Muscle of leg (tissue), 11 donors: Measurements from ENCODE around the gene EEA1. TPM values are rescaled to one million over a fixed set of nuclear protein-coding genes. Genes with fewer than 3 reads are reported as not detected.

ENCODE experiments used
- DNase-seq: peaks from one replicate; pipeline ENCODE4 v3.0.0; 2013
- H3K27ac ChIP-seq: one replicate; pipeline ENCODE4 v1.5.1; 2013; ENCODE audit warnings: mild to moderate bottlenecking, low read length, control low read depth
- H3K27me3 ChIP-seq: one replicate; pipeline ENCODE4 v1.6.1; 2013; ENCODE audit warnings: low read length; ENCODE audit not compliant: control insufficient read depth, insufficient read depth
- H3K36me3 ChIP-seq: one replicate; pipeline ENCODE4 v1.6.1; 2013; ENCODE audit warnings: low read length; ENCODE audit not compliant: control insufficient read depth, insufficient read depth
- H3K4me1 ChIP-seq: one replicate; pipeline ENCODE4 v1.6.1; 2013; ENCODE audit warnings: low read length; ENCODE audit not compliant: control insufficient read depth, insufficient read depth
- H3K4me3 ChIP-seq: one replicate; pipeline ENCODE4 v1.5.1; 2013; ENCODE audit warnings: low read length, control low read depth
- H3K9me3 ChIP-seq: replicated peaks from 2 replicates; pipeline ENCODE4 v1.6.1; 2013; ENCODE audit warnings: low read depth, low read length; ENCODE audit not compliant: control insufficient read depth
- WGBS: methylation state at CpG from one replicate; pipeline ENCODE4 v1.1.5; 2013; ENCODE audit warnings: missing lambda C conversion rate; ENCODE audit not compliant: insufficient coverage; 5-methylcytosine and 5-hydroxymethylcytosine counted together
- polyA plus RNA-seq, 8 donors: library from polyadenylated mRNA; unstranded; fragments of 120-200 nt; gene quantifications; one replicate each; pipeline versions ENCODE4 v1.2.1 to v1.2.3, GENCODE V29; 2013; ENCODE audit warnings: inconsistent platforms in 1 of 8, low replicate concordance in 1 of 8; ENCODE audit not compliant: insufficient read length in 8 of 8, insufficient read depth in 1 of 8
- total RNA-seq: library from RNA; stranded (reverse); fragments of 120-200 nt; gene quantifications from one replicate; pipeline ENCODE4 v1.2.4, GENCODE V29; 2013

The EEA1 gene
- total and polyA plus RNA-seq, 9 donors: 11.6 to 24.7 (median 20.7) TPM

DNA sequence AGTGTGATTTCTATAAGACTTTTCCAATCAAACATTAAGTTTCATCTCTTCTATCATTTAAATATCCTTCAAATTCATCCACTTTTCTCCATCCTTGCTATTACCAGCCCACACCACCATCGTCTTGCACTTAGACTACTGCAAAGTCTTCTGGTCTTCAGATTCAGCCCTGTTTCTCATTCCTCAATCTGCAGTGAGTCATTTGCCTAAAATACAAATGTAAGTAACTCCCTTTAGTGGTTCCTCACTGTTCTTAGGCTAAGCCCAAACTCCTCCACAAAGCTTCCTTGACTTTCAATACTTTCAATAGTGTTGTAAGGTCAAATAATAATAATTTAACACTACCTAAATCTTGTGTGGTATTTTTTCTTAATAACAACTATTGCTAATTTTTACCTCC lies 143.1 kb downstream of the EEA1 start:
- DNase-seq: no peak
- H3K36me3 ChIP-seq: peaks cover 8% of the 10 kb centered on the region
- 69% methylated on average over 1 of the region's 1 CpG for WGBS
- no peak overlapping the region for H3K27ac ChIP-seq
- no peaks in the 10 kb centered on the region for H3K4me1 ChIP-seq
- H3K27me3 ChIP-seq: no peaks in the 10 kb centered on the region
- no peaks in the 10 kb centered on the region for H3K9me3 ChIP-seq
- H3K4me3 ChIP-seq: no peak overlapping the region

DNA sequence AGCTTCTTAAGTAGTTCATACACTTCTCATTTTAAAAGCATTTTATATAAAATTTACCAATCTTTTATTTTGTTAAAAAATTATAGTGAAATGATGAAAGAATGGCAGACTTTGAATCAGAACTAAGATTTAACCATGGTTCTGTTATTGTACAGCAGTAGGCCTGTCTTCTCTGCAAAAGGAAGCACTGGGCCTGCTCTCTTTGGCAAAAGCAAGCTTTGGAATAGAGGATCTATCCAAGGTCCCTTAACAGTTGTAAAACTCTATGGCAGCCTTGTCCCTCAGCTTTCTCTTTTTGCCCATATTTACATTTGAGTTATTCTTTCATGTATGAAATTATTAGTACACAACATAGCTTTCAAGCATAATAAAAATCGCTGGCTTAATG lies 143.5 kb downstream of the EEA1 start:
- H3K9me3 ChIP-seq: no peaks in the 10 kb centered on the region
- H3K27ac ChIP-seq: no peak overlapping the region
- H3K27me3 ChIP-seq: no peaks in the 10 kb centered on the region
- no CpG with 5 or more reads among the region's 1 CpG for WGBS
- H3K36me3 ChIP-seq: peaks cover 12% of the 10 kb centered on the region
- no peak for DNase-seq
- no peak overlapping the region for H3K4me3 ChIP-seq
- no peaks in the 10 kb centered on the region for H3K4me1 ChIP-seq

DNA sequence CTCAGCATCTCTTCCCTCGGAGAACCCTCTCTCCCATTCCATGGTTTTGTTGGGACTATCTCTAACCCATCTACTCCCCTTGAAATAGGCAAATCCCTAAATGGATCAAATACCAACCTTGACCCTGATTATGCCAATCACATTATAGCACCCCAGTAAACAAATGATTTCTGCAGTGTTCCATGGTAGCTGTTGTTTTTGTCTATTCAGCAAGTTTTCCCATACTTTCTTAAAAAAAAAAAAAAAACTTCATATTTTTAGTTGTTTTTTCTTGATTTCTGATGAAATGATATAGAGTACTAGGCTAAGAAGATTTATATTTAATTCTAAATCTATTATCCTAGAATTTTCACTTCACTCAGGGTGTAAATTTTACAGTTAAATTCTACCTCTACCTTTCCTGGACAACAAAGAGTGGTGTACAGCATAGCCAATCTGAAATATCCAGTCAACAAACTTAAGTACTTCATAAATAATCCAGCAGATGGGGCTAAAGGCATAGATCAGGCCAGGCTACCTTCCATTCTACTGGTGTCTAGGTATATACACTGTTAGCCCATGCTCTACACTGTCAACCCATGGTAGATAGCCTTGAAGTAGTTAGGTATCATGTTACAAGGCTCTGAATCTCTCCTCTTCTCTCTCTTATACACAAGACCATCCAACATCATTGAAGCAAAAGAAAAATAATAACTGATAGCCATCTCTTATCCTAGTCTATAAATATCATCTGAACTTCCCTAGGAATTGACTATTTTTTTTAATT lies 144.1 kb downstream of the EEA1 start:
- WGBS: no CpG with 5 or more reads among the region's 1 CpG
- Histone ChIP-seq H3K4me1 (no peaks in the 10 kb centered on the region), H3K9me3 (no peaks in the 10 kb centered on the region), H3K27ac (no peak overlapping the region), H3K36me3 (peaks cover 12% of the 10 kb centered on the region), H3K4me3 (no peak overlapping the region), H3K27me3 (no peaks in the 10 kb centered on the region)
- DNase-seq: peak; percentile 62

DNA sequence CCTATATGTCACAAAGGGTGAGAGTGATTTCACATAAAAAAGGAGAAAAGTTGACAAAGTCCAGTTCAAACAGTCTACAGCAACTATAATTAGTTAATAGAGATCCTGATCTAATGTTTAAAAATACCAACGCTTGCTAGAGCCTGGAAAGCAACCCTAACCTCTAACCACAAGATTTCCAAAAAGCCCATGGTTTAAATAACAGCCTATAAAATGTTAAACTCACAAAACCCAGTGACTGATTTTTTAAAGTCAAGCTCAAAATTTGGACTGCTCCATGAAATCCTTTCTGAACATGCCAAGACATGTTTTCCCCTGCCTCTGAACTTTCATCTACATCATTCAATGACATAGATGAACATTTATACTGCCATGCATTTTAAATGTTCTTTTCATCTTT lies 144.7 kb downstream of the EEA1 start:
- DNase-seq: no peak
- peaks cover 12% of the 10 kb centered on the region for H3K36me3 ChIP-seq
- no CpG with 5 or more reads among the region's 1 CpG for WGBS
- H3K27me3 ChIP-seq: no peaks in the 10 kb centered on the region
- H3K4me3 ChIP-seq: no peak overlapping the region
- no peak overlapping the region for H3K27ac ChIP-seq
- no peaks in the 10 kb centered on the region for H3K4me1 ChIP-seq
- H3K9me3 ChIP-seq: no peaks in the 10 kb centered on the region

DNA sequence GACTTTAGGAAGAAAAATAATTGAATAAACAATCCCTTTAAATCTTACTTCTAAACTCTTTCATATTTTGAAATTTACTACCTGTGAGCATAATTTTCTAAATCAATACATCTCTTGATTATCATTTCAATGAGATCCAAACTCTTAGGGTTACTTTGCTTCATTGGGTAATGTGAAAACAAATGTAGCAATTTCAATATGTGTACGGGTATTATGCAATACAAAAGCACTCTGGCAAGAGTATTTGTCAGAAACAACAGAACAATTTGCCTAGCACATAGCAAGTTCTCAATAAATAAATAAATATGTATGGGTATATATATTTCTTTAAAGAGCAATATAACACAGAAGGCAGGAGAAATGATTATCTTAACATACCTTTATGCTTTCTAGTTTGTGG lies 149.2 kb downstream of the EEA1 start:
- no peak for DNase-seq
- Histone ChIP-seq H3K4me1 (no peaks in the 10 kb centered on the region), H3K36me3 (peaks cover 21% of the 10 kb centered on the region), H3K9me3 (no peaks in the 10 kb centered on the region), H3K27me3 (no peaks in the 10 kb centered on the region), H3K4me3 (no peak overlapping the region), H3K27ac (no peak overlapping the region)
- no CpG with 5 or more reads among the region's 1 CpG for WGBS

DNA sequence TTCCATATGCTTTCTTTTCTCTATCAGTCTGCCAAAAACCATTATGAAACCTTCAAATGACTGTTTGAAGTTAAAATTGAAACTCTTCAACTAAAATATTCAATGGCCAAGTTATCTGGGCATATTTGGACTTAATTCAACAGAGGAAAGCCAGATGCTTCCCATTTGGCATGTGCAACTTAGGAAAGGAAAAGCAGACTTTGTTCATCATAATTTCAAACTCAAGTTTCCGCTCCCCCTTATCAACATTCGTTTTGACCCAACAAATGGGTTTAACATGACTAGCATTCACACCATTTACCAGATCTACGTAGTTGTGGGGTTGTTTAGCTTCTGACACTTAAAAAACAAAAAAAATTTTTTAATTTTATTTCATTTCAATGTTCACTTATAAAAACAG lies 150.6 kb downstream of the EEA1 start:
- H3K9me3 ChIP-seq: no peaks in the 10 kb centered on the region
- H3K4me1 ChIP-seq: no peaks in the 10 kb centered on the region
- peak overlapping the region; percentile 9 for H3K27ac ChIP-seq
- no peaks in the 10 kb centered on the region for H3K27me3 ChIP-seq
- H3K4me3 ChIP-seq: no peak overlapping the region
- no CpG with 5 or more reads among the region's 3 CpGs for WGBS
- no peak for DNase-seq
- peaks cover 21% of the 10 kb centered on the region for H3K36me3 ChIP-seq

DNA sequence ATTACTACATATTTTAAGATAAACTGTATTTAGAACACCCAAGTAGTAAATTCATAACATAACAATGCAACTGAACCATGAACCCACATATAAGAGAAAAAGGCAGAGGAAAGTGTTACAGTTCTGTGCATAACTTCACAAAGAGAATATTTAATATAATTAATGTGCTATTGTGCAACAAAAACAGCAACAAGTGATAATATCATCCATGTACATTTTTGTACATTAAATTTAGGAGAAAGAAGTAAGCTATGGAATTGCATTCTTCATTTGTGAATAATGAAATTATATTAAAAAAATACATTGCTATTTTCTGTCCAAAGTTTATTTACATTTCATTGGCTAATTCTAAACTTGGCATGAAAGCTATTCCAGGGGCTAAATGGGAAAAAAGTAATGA lies 153.7 kb downstream of the EEA1 start:
- Histone ChIP-seq H3K9me3 (no peaks in the 10 kb centered on the region), H3K4me3 (no peak overlapping the region), H3K4me1 (no peaks in the 10 kb centered on the region), H3K27me3 (no peaks in the 10 kb centered on the region), H3K36me3 (peaks cover 10% of the 10 kb centered on the region), H3K27ac (no peak overlapping the region)
- no peak for DNase-seq

DNA sequence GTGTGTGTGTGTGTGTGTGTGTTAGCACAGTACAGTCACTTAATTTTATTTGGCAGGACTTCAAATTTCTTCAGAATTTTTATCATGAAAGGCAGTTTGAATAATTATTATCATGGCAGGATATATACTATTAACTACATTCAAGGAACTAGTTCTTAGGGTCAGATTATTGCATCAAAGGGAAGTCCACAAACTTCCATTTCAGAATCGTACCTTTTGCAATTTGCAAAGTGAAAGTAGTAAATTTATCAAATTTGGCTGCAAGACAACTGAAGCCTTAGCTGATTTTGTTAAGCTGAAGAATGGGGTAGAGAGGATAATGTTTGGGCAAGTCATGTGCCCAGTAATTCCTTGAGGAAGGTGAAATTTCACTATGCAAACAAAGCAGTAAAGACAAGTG lies 158.1 kb downstream of the EEA1 start:
- H3K4me1 ChIP-seq: peaks cover 5% of the 10 kb centered on the region
- H3K27ac ChIP-seq: no peak overlapping the region
- no CpG with 5 or more reads among the region's 1 CpG for WGBS
- no peak overlapping the region for H3K4me3 ChIP-seq
- H3K9me3 ChIP-seq: no peaks in the 10 kb centered on the region
- H3K27me3 ChIP-seq: no peaks in the 10 kb centered on the region
- DNase-seq: no peak
- H3K36me3 ChIP-seq: no peaks in the 10 kb centered on the region

DNA sequence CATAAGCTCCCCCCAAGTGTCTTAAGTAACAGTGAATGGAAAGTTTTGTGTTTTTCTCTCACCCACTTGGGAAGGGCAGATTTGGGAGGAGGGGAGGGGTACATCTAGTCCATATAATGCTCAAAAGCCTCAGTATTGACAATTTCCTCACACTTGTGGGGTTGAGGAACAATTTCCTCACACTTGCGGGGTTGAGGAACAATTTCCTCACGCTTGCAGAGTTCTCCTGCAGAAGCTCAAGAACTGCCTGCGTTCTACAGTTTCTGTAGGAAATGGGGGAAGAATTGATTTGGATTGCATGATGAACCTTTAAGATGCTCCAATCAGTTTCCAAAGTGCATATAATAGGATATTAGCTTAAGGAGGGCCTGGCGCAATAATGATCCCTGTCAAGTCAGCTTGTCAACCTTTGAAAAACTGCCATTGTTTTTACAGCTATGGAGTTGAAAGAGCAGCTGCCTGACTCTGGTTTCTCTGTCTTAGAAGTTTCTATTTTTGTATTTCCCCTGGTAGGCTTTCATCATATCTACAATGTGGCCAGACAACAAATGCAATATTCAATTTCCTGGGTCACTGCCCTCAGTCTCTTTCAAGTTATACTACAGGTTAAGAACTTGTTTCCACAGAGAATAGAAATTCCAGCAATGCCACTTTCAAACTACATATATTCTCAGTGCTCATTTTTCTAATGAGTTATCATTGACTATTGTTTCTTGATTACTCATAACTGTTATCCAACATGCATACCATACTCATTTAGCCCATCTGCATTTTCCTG lies 159.8 kb downstream of the EEA1 start:
- Histone ChIP-seq H3K36me3 (no peaks in the 10 kb centered on the region), H3K9me3 (no peaks in the 10 kb centered on the region), H3K27ac (peak overlapping the region; percentile 63), H3K27me3 (no peaks in the 10 kb centered on the region), H3K4me1 (peaks cover 7% of the 10 kb centered on the region), H3K4me3 (no peak overlapping the region)
- DNase-seq: peak; percentile 69
- WGBS: 72% methylated on average over 3 of the region's 4 CpGs

DNA sequence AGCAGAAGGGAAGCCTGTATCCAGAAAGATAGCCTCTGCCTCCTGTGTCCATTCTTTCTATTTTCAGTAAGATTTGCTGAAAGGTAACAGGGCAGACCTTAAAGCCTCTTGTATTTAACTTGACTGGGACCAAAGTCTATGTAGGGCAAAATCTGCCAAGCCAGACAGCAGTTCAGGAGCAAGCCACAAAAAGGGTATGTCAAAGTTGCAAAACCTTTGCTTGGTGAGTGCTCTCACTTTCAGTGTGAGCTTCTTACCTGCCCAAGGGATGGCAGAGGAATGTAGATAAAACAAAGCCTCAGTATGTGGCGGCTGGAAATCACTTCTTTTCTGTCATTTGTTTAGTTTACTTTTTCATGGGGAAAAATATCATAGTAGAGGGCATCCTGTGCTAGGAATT lies 163.2 kb downstream of the EEA1 start:
- no peaks in the 10 kb centered on the region for H3K27me3 ChIP-seq
- no peaks in the 10 kb centered on the region for H3K36me3 ChIP-seq
- peaks cover 4% of the 10 kb centered on the region for H3K9me3 ChIP-seq
- no peak overlapping the region for H3K27ac ChIP-seq
- H3K4me1 ChIP-seq: peaks cover 7% of the 10 kb centered on the region
- DNase-seq: no peak
- H3K4me3 ChIP-seq: no peak overlapping the region
- no CpG with 5 or more reads among the region's 1 CpG for WGBS
